GM19468 (cell line): ENCODE results near the gene ERP44.
"Not testable (repeated sequence)": the region's sequence is repeated elsewhere in the genome, so short reads cannot be mapped to it uniquely, and the experiment has no call there.

Source experiments
- ATAC-seq: cut with Tn5 transposase; IDR thresholded peaks from one replicate; pipeline ENCODE4 v1.9.1; 2021; ENCODE audit warnings: mild to moderate bottlenecking, moderate library complexity, moderate number of reproducible peaks; ENCODE audit not compliant: unreplicated experiment; ENCODE audit errors: extremely low read depth

ERP44 gene

GRCh38 chr9:100020121-100020795 lies 78.5 kb downstream of the ERP44 start:
- ATAC-seq, result no peak

- no peak for ATAC-seq
These were observed 79.3 kb downstream of the ERP44 start for GRCh38 chr9:100019541-100019940.

DNA sequence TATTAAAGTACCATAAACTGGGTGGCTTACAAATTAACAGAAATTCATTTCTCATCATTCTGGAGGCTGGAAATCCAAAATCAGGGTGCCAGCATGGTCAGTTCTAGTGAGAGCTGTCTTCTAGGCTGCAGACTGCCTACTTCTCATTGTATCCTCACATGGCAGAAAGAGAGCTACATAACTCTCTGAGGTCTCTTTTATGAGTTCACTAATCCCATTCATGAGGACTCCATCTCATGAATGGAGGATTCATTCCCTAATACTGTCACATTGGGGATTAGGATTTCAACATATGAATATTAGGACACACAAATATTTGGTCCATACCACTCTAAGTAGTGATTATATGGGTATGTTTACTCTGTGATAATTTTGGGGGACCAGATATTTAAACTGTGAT lies 84.0 kb downstream of the ERP44 start:
- no peak for ATAC-seq

DNA sequence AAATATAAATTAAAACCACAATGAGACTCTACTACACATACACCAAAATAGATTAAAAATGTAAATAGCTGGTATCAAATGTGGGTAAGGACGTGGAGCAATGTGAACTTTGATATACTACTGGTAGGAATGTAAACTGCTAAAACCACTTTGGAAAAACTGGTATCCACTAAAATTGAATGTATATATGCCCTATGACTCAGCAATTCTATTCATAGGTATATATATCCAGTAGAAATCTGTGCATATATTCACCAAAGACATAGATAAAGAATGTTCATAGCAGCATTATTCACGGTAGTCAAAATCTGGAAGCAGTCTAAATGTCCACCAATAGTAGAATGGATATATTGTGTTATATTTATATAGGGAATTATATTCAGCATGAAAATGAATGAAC lies 85.2 kb downstream of the ERP44 start:
- ATAC-seq, result no peak

DNA sequence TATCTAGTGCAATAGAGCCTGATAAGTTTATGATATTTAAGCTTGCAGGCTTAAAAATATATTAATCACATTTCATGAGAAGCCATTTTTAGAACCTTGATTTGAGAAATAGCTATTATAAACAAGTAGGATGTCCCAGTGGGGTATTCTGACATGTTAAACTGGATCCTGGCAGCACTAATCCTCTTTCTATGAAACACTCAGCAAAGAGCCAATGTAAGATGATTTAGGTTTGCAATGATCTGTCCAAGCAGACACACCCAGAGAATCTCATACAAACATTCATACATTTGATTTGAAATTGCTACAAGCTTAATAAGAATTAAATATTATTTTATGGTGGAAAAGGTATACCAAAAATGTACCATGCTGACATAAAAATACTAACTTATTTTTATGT lies 86.5 kb downstream of the ERP44 start:
- no peak for ATAC-seq

DNA sequence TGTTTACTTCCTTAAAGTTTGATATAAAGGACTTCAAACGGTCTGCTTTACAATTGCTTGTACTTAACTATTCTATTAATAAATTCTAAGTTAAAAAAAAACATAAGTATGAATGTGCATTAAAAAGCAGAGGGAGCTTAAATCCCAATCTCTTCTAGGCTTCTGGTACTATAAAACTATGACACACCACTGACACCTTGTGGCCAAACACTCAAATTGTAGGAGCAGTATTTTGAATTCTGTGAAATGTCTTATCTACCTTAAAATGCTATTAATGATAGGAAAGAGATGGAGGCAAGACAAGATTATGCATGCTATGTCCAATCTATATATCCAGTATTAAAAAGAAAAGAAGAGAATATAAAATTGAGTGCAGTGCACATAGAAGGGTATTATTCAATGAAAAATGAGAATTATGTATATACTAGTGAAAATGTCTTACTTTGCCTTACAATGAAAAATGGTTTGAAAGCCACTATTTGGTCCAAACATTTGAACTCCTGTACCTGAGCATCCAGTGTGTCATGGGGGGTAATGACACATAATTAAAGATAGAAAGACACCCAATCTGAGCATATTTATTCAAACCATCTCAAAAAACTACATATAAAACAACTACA lies 87.6 kb downstream of the ERP44 start:
- ATAC-seq, result no peak

- no peak for ATAC-seq
These were observed 99.0 kb downstream of the ERP44 start for GRCh38 chr9:99999797-100000196.

GRCh38 chr9:99998866-99999265 lies 99.9 kb downstream of the ERP44 start:
- ATAC-seq, result no peak

DNA sequence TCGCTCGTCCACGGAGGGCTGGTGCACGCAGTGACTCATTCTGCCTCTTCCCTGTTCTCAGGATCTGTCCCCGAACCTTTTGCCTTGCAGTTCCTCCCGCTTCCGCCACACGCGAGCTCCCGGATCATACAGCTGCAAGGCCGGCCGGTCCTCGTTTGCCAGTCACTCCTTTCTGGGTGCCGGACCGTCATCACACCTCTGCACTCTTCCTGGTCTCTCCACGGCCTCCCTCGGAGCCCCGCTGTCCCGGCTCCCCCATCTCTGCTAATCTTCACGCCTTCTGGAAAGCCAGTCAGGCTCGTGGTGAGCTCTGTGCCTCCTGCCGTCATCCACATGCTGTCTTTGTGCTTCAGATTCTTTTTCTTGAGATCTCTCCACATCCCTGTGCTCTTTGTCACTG lies 100.5 kb downstream of the ERP44 start:
- no peak for ATAC-seq

GRCh38 chr9:99990508-99990907 lies 108.3 kb downstream of the ERP44 start:
- not testable (repeated sequence) for ATAC-seq

GRCh38 chr9:99986642-99987041 lies 112.2 kb downstream of the ERP44 start:
- no peak for ATAC-seq

DNA sequence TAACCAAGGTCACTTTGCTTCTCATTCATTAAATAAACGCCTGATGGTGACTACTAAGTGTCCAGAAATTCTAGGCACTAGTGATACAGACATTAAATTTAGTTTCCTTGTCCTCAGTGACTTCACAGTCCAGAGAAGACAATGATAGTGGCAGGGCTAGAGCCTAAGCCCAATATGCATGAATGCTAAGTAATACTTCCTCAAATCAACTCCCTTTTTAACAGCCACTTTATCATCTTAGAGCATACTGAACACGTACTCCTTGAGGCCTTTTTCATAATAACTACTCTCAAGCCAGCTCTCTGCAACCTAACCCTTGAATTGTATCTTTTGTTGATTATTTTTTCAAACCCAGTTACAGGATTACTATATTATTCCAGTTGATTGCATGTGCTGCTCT lies 118.2 kb downstream of the ERP44 start:
- ATAC-seq, result no peak

DNA sequence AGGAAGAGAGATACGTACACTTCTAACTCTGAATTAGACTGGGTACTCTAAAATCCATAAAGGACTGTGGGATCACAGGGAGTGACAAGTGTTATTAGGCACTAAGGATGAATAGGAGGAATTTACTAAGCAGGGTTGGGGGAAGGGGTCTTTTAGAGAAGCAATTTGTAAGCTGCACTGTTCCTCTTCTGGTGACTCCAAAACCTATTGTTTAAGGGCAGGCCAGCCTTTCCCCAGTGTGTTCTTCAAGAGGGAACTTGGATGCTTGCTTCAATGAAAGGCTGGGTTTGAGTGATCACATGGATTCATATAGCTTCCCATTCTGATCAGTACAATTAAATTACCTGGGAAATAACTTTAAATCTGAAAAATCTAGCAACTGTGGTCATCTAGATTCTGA lies 120.6 kb downstream of the ERP44 start:
- no peak for ATAC-seq

DNA sequence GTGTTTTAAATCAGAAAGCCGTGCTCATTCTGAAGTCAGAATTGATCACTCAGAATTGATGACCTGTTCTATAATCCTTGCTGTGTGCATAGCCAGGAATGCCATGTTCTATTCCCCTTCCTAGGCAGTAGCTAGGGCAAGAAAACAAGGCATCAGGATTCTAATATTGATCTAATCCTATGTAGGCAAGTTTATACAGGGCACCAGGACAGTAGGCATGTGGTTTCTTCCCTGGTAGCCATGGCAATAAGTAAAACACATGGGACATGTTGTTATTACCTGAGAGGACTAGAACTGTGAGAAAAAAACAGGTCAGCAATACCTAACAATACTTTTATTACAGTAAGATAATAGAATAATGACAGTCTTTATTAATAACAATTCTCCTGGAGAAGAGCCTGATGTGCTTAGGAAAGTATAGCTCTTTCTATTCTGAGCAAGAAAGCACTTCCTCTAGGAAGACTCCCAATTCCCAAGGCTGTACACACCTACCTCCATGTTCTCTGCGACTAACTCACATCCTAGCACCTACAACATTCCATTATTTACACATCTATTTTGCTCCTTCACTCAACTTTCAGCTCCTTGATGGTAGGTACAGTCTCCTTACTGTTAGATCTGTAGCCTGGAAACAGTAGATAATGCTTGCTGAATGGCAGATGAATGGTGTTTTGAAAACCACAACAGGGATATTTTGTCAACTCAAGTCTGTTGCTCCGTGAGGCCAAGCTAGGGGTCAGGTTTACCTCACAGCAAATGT lies 121.6 kb downstream of the ERP44 start:
- ATAC-seq, result no peak

DNA sequence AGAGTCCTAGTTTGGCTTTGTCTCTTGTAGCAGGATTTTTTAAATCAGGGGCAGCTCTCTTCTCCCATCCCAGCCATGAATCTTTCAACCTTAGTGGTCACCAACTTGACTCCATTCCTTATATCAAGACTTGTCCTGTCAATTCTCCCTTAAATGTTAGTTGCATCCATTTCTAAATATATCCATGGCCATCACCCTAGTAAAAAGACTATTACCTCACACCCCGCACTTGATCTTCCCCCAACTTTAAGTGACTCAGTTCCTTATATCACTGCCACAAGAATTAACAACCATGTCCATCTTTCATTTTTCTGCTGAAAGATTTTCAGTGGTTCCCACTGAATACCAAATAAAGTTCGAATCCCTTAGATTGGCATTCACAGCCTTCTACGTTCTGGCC lies 125.3 kb downstream of the ERP44 start:
- ATAC-seq, result no peak

DNA sequence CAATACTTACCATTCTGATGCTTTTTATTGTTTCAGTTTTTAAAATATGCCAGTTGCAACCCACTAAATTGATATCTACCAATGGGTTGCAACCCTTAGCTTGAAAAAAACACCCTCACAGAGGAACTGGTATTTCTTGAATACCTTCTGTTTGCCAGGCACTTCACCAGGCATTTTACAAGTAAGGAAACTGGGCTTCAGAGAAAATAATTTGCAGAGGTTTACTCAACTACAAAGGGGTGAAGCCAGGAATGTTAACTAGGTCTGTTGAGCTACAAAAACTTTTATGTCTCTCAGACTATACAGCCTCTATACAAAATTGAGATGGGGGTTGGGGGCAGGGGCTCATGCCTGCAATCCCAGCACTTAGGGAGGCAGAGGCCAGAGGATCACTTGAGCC lies 127.4 kb downstream of the ERP44 start:
- no peak for ATAC-seq

- no peak for ATAC-seq
These were observed 128.3 kb downstream of the ERP44 start for GRCh38 chr9:99970481-99970880.

GRCh38 chr9:99967457-99967856 lies 131.3 kb downstream of the ERP44 start:
- ATAC-seq, result no peak

DNA sequence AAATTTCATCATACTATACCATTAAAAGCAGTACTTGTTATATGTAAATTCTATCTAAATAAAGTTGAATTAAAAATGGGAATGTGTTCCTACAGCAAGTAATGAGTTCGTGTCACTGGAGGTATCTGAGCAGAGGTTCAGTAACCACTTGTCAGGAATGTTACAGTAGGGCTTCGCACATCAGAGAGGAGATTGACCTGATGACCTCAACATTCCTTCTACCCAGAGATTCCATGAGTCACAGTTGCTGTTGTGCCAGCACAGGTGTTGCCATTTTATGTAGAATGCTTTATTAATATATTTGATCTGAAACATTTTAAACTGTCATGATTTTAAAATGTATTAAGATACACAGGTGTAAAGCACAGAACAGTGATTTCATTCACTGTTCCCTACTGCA lies 132.1 kb downstream of the ERP44 start:
- ATAC-seq, result no peak

DNA sequence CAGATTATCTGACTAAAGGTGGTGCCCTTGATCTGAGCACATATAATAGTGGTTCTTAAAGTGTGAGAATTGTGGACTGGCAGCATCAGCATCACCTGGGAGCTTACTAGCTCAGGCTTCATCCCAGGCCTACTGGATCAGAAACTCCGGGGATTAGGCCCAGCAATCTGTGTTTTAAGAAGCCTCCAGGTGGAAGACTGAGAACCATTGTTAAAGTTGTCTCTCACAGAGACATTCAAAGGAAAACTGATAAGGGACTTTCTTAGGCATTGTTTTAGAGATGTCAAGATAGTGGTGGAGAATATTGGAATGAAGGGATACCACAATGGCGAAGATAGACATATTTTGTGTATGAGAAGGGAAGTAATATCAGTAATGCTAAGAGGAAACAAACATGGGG lies 132.8 kb downstream of the ERP44 start:
- ATAC-seq, result no peak

- no peak for ATAC-seq
These were observed 134.5 kb downstream of the ERP44 start for GRCh38 chr9:99964336-99964735.
